H1 (cell line): ENCODE data around the gene MEX3C.

Experiments
- BRCA1 ChIP-seq: IDR thresholded peaks from 2 replicates; pipeline ENCODE4 v1.6.1; 2012; ENCODE audit warnings: low read depth, low read length, improper control_type of control experiment
- CHD7 ChIP-seq: fragments of 300-600 bp; sonication (generic); IDR thresholded peaks from 2 replicates; pipeline ENCODE4 v1.7.1; 2012; ENCODE audit warnings: low read length, moderate library complexity, mild to moderate bottlenecking, inconsistent platforms; ENCODE audit not compliant: insufficient replicate concordance
- CTCF ChIP-seq, 3 experiments: IDR thresholded peaks; 1 replicate in 2 of 3; 2 replicates in 1 of 3; pipeline versions ENCODE4 v1.5.1 to v1.6.1; 2011; ENCODE audit warnings: low read length in 3 of 3, mild to moderate bottlenecking in 3 of 3, inconsistent platforms in 2 of 3, low read depth in 1 of 3, moderate library complexity in 1 of 3; ENCODE audit not compliant: insufficient read depth in 1 of 3; ENCODE audit errors: control extremely low read depth in 1 of 3
- EP300 ChIP-seq, 2 experiments: IDR thresholded peaks; 1 replicate in 1 of 2; 2 replicates in 1 of 2; pipeline ENCODE4 v1.6.1; 2011 to 2012; ENCODE audit warnings: low read depth in 2 of 2, low read length in 2 of 2, mild to moderate bottlenecking in 2 of 2, borderline replicate concordance in 1 of 2, inconsistent platforms in 1 of 2, moderate library complexity in 1 of 2
- EZH2 ChIP-seq: fragments of 200-600 bp; sonication (generic); IDR thresholded peaks from 2 replicates; pipeline ENCODE4 v1.7.1; 2012; ENCODE audit warnings: low read depth, mild to moderate bottlenecking, moderate library complexity, low read length, inconsistent platforms; ENCODE audit not compliant: severe bottlenecking
- NRF1 ChIP-seq: IDR thresholded peaks from 2 replicates; pipeline ENCODE4 v1.6.1; 2011; ENCODE audit warnings: mild to moderate bottlenecking, low read depth, low read length, improper control_type of control experiment
- POLR2AphosphoS5 ChIP-seq: IDR thresholded peaks from 2 replicates; pipeline ENCODE4 v1.6.1; 2011; ENCODE audit warnings: low read depth, low read length
- RFX5 ChIP-seq: IDR thresholded peaks from 2 replicates; pipeline ENCODE4 v1.6.1; 2011; ENCODE audit warnings: low read depth, low read length, improper control_type of control experiment, borderline replicate concordance
- ZNF274 ChIP-seq: IDR thresholded peaks from 2 replicates; pipeline ENCODE4 v1.7.0; 2012; ENCODE audit warnings: low read length, borderline replicate concordance; ENCODE audit errors: extremely low read depth

GRCh38 chr18:51195086-51195450 lies 2.4 kb downstream of the MEX3C start:
- TF ChIP-seq CTCF (IDR thresholded peaks at IDR 0.05; ENCODE audit: control extremely low read depth in 1 of 3, insufficient read depth in 1 of 3, low read depth in 1 of 3, low read length in 3 of 3) (no peak), POLR2AphosphoS5 (no peak), CHD7 (no peak), EP300 (IDR thresholded peaks at IDR 0.05; ENCODE audit: borderline replicate concordance in 1 of 2, low read depth in 2 of 2, low read length in 2 of 2) (no peak), BRCA1 (no peak), RFX5 (no peak), NRF1 (no peak), ZNF274 (no peak), EZH2 (no peak)
